ENCODE data around the gene OR9A4. TPM values are rescaled to one million over a fixed set of nuclear protein-coding genes. Genes with fewer than 3 reads are reported as not detected.

OR9A4 gene
- total RNA-seq, 1 experiment from 2014 or later: not detected

GRCh38 chr7:141944811-141945210 is 28.6 kb downstream of the OR9A4 start:
- no peaks in the 10 kb centered on the region for H3K4me1 ChIP-seq (ENCODE audit: insufficient read depth, low read length)
- H3K27ac ChIP-seq (ENCODE audit: low read length): no peak overlapping the region
- no peaks in the 10 kb centered on the region for H4K20me1 ChIP-seq (ENCODE audit: low read length)
- no peaks in the 10 kb centered on the region for H3K79me2 ChIP-seq (ENCODE audit: low read length)
- no peak overlapping the region for H2AFZ ChIP-seq (ENCODE audit: low read length)
- no peaks in the 10 kb centered on the region for H3K9me2 ChIP-seq (replicated peaks; ENCODE audit: low read length)
- no peak overlapping the region for H3K4me2 ChIP-seq (ENCODE audit: low read length)
- H3K9me3 ChIP-seq (ENCODE audit: low read length): no peaks in the 10 kb centered on the region
- ChIA-PET POLR2A (ENCODE audit: unreplicated experiment) (no interaction called here), CTCF (no interaction called here)
- TF ChIP-seq CTCF (conservative IDR thresholded peaks at IDR 0.05; ENCODE audit: low read depth, low read length) (no peak), EZH2phosphoT487 (IDR thresholded peaks at IDR 0.05; ENCODE audit: borderline replicate concordance, low read length) (no peak), EZH2 (IDR thresholded peaks at IDR 0.05; ENCODE audit: low read length, unreplicated experiment) (no peak)
- no peak for DNase-seq
- ATAC-seq: no peak
- no peak overlapping the region for H3K9ac ChIP-seq (ENCODE audit: low read length)
- H3F3A ChIP-seq (ENCODE audit: low read length, unreplicated experiment): no peaks in the 10 kb centered on the region
- no peaks in the 10 kb centered on the region; the same call in 1 of the 2 replicates for H3K27me3 ChIP-seq (ENCODE audit: low read length)
- no TSS peak for BruUV-seq (replicated peaks)
- H3K36me3 ChIP-seq (ENCODE audit: low read depth, low read length): no peaks in the 10 kb centered on the region
- intact Hi-C loops (cut with micrococcal nuclease): no loop called here
- H3K4me3 ChIP-seq (ENCODE audit: low read length): no peak overlapping the region

- Histone ChIP-seq H3K27me3 (ENCODE audit: low read length) (no peaks in the 10 kb centered on the region; the same call in 1 of the 2 replicates), H3K9me3 (ENCODE audit: low read length) (no peaks in the 10 kb centered on the region), H3K4me2 (ENCODE audit: low read length) (no peak overlapping the region), H3K4me1 (ENCODE audit: insufficient read depth, low read length) (no peaks in the 10 kb centered on the region), H3K79me2 (ENCODE audit: low read length) (no peaks in the 10 kb centered on the region), H2AFZ (ENCODE audit: low read length) (no peak overlapping the region), H3K36me3 (ENCODE audit: low read depth, low read length) (no peaks in the 10 kb centered on the region), H3K4me3 (ENCODE audit: low read length) (no peak overlapping the region), H3F3A (ENCODE audit: low read length, unreplicated experiment) (no peaks in the 10 kb centered on the region), H4K20me1 (ENCODE audit: low read length) (no peaks in the 10 kb centered on the region), H3K27ac (ENCODE audit: low read length) (no peak overlapping the region), H3K9me2 (replicated peaks; ENCODE audit: low read length) (no peaks in the 10 kb centered on the region), H3K9ac (ENCODE audit: low read length) (no peak overlapping the region)
- ChIA-PET CTCF (no interaction called here), POLR2A (ENCODE audit: unreplicated experiment) (no interaction called here)
- intact Hi-C loops (cut with micrococcal nuclease): no loop called here
- no TSS peak for BruUV-seq (replicated peaks)
- TF ChIP-seq EZH2phosphoT487 (IDR thresholded peaks at IDR 0.05; ENCODE audit: borderline replicate concordance, low read length): no peak
- ATAC-seq (no peak), DNase-seq (peak; percentile 49)
Observed at GRCh38 chr7:141945356-141945755, 29.2 kb downstream of the OR9A4 start.

DNA sequence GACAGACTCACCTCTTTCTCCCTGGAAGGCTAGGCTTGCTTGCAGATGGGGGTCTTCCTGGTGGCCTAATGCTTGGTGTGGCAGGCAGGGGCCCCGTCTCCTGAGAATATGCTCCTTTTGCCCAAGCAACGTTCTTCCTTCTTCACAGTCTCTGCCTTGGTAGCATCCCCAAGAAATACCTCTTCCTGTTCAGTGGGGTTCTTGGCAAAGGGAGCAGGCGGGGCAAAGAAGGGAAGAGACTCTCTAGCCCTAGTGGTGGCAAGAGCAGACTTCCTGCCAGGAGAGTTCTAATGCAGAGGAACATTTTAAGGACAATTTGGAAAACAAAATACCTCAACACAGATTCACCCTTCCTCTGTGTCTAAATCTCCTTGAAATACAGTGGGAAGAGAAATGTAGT is 30.6 kb downstream of the OR9A4 start, which contains the start of gene CLEC5A:
TSS of gene CLEC5A (minus strand) at position 179 of the 400 bp plus-strand sequence. CDS start 682 bp downstream, outside the sequence.
- no peaks in the 10 kb centered on the region for H3K27me3 ChIP-seq (ENCODE audit: low read length)
- H3K4me2 ChIP-seq (ENCODE audit: low read length): no peak within 1 kb of the TSS
- H3K9me3 ChIP-seq (ENCODE audit: low read length): no peaks in the 10 kb centered on the region
- H3K4me1 ChIP-seq (ENCODE audit: insufficient read depth, low read length): no peaks in the 10 kb centered on the region
- no peaks in the 10 kb centered on the region for H3F3A ChIP-seq (ENCODE audit: low read length, unreplicated experiment)
- BruUV-seq (replicated peaks): no TSS peak
- H3K36me3 ChIP-seq (ENCODE audit: low read depth, low read length): no peaks in the 10 kb centered on the region
- H3K27ac ChIP-seq (ENCODE audit: low read length): no peak within 1 kb of the TSS
- ATAC-seq: no peak
- no peak for TF ChIP-seq EZH2 (IDR thresholded peaks at IDR 0.05; ENCODE audit: low read length, unreplicated experiment)
- TF ChIP-seq EZH2phosphoT487 (IDR thresholded peaks at IDR 0.05; ENCODE audit: borderline replicate concordance, low read length): no peak
- TF ChIP-seq CTCF (conservative IDR thresholded peaks at IDR 0.05; ENCODE audit: low read depth, low read length): no peak
- intact Hi-C loops (cut with micrococcal nuclease): no loop called here
- POLR2A ChIA-PET (ENCODE audit: unreplicated experiment): no interaction called here
- H3K9ac ChIP-seq (ENCODE audit: low read length): no peak within 1 kb of the TSS
- no peaks in the 10 kb centered on the region for H3K79me2 ChIP-seq (ENCODE audit: low read length)
- no peaks in the 10 kb centered on the region for H3K9me2 ChIP-seq (replicated peaks; ENCODE audit: low read length)
- no peak within 1 kb of the TSS for H3K4me3 ChIP-seq (ENCODE audit: low read length)
- no peak for DNase-seq
- no peak within 1 kb of the TSS for H2AFZ ChIP-seq (ENCODE audit: low read length)
- no peaks in the 10 kb centered on the region for H4K20me1 ChIP-seq (ENCODE audit: low read length)
- CTCF ChIA-PET: no interaction called here

All from PC-3 (cell line).